Measurements from ENCODE around the gene TMTC1. TPM values are rescaled to one million over a fixed set of nuclear protein-coding genes. Genes with fewer than 3 reads are reported as not detected.

The TMTC1 gene
- total RNA-seq, 2 donors from 2014 or later = 15.6 to 20.1 TPM

DNA sequence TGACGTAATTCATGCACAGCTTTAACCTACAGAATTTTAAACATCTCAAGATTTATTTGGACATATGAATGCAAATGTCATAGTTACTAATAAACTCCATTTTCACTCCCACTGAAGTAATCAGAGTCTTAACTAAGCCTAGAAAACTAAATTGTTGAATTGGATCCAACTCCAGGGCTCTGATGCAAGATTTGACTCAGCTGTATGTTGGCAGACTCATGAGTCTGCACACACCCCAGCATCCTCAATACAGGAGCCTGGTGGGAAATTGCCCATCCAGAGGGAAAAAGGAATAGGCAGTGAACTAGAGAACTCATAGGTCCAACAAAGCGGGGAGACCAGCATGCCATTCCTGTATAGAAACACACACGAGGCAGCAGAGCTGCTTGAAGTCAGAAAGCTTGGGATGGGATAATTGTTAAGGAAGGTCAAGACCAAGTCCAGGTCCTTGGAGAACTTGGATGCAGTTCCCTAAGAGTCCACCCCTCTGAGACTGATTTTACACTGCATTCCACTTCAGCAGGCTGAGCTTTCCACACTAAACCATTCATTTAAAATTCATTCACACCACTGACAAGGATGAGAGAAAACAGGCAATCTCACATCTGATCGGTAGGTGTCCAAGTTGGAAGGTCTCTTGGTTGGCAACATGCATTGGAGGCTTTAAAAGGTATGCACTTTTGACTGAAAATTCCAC, 14.4 kb downstream of the TMTC1 start:
- Histone ChIP-seq H3K4me3 (no peak overlapping the region), H3K9me3 (no peaks in the 10 kb centered on the region), H3K4me1 (no peaks in the 10 kb centered on the region), H3K27me3 (no peaks in the 10 kb centered on the region), H3K36me3 (replicated peaks in 1 of 2; ENCODE audit: insufficient read depth in 1 of 2, low read depth in 2 of 2) (no peaks in the 10 kb centered on the region), H3K27ac (no peak overlapping the region)
- WGBS, 2 donors = 75 to 80% methylated on average over 4 of the region's 4 CpGs
- DNase-seq (no peak), ATAC-seq (no peak)
- TF ChIP-seq, protein P1, sequence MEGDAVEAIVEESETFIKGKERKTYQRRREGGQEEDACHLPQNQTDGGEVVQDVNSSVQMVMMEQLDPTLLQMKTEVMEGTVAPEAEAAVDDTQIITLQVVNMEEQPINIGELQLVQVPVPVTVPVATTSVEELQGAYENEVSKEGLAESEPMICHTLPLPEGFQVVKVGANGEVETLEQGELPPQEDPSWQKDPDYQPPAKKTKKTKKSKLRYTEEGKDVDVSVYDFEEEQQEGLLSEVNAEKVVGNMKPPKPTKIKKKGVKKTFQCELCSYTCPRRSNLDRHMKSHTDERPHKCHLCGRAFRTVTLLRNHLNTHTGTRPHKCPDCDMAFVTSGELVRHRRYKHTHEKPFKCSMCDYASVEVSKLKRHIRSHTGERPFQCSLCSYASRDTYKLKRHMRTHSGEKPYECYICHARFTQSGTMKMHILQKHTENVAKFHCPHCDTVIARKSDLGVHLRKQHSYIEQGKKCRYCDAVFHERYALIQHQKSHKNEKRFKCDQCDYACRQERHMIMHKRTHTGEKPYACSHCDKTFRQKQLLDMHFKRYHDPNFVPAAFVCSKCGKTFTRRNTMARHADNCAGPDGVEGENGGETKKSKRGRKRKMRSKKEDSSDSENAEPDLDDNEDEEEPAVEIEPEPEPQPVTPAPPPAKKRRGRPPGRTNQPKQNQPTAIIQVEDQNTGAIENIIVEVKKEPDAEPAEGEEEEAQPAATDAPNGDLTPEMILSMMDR (IDR thresholded peaks at IDR 0.05) = no peak
- TF ChIP-seq POLR2A (IDR thresholded peaks at IDR 0.05) = no peak
- intact Hi-C loops (cut with DNase I) = no loop called here

DNA sequence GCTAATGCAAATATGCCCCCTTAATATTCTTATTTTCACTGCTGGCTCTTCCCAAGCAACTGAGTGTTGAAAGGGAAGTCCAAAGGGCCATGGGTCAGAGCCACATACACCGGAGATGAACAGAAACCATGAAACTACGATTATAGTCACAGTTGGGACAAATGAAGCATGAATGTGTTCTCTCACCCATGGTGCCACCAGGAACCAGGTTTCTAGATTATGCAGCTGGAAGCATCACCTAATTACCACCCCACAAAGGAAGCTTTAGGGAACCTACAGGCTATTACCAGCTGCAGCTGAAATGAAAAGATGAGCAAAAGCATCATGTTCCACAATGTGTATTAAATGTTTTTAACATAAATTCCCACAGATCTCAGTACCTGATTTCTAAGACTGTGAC, 15.4 kb downstream of the TMTC1 start:
- no peaks in the 10 kb centered on the region for H3K36me3 ChIP-seq (replicated peaks in 1 of 2; ENCODE audit: insufficient read depth in 1 of 2, low read depth in 2 of 2)
- H3K4me3 ChIP-seq = no peak overlapping the region
- 57 to 65% methylated on average over 2 of the region's 2 CpGs for WGBS, 2 donors
- no peak for ATAC-seq
- TF ChIP-seq, protein P1 (IDR thresholded peaks at IDR 0.05) = no peak
- no peak for TF ChIP-seq POLR2A (IDR thresholded peaks at IDR 0.05)
- no peaks in the 10 kb centered on the region for H3K9me3 ChIP-seq
- no peaks in the 10 kb centered on the region for H3K4me1 ChIP-seq
- no peak for DNase-seq
- H3K27ac ChIP-seq = no peak overlapping the region
- H3K27me3 ChIP-seq = no peaks in the 10 kb centered on the region
- intact Hi-C loops (cut with DNase I) = no loop called here

DNA sequence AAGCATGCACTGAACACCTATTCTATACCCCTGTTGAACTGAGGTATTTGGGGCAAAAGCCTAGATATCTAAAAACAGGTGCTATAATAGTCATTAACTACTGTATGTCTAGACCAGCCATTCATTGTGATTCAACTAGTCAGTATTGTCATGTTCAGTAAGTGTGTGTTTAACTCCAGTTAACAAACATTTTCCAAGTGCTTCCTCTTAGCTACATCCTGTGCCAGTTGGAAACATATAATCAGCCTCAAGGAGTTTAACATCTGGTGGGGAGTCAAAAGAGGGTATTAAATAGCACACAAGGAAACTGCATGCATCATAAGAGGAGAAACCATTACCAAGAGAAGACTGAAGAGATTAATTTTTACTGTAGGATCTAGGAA, 20.4 kb downstream of the TMTC1 start:
- Histone ChIP-seq H3K4me3 (no peak overlapping the region), H3K27ac (no peak overlapping the region), H3K36me3 (replicated peaks in 1 of 2; ENCODE audit: insufficient read depth in 1 of 2, low read depth in 2 of 2) (no peaks in the 10 kb centered on the region), H3K27me3 (no peaks in the 10 kb centered on the region), H3K9me3 (no peaks in the 10 kb centered on the region), H3K4me1 (no peaks in the 10 kb centered on the region)
- no peak for ATAC-seq
- no peak for TF ChIP-seq POLR2A (IDR thresholded peaks at IDR 0.05)
- TF ChIP-seq, protein P1 (IDR thresholded peaks at IDR 0.05) = no peak
- no peak for DNase-seq
- intact Hi-C loops (cut with DNase I) = no loop called here

DNA sequence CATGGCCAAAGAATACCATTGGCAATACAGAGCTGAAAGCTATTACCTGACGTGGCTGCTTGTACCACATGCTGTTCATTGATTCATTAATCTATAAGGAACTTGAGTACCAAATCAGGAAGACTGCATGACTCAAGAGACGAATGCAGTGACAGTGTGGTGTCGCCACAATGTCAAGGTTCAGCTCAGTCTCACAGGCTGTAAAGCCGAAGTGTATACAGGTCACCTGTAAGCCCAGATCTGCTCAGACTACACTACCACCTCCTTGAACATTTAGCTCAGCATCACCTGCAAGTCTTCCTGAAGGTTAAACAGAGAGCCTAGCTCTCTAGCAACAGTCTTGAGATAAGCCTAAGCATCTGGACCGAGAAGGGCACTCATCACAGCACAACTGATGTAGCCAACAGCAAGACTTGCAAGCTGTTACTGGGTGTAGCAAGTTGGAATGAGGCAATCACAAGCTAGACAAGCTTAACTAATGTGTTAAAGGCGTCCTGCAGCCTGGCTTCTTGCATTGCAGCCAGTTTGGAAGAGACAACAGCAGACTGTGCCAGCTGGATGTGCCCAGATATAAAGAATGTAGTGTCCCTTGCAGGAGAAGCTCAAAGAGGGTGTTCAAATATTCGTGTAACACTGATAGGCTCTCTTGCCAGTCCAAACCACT, 21.0 kb downstream of the TMTC1 start:
- Histone ChIP-seq H3K36me3 (replicated peaks in 1 of 2; ENCODE audit: insufficient read depth in 1 of 2, low read depth in 2 of 2) (no peaks in the 10 kb centered on the region), H3K4me3 (no peak overlapping the region), H3K27ac (no peak overlapping the region), H3K9me3 (no peaks in the 10 kb centered on the region), H3K27me3 (no peaks in the 10 kb centered on the region), H3K4me1 (no peaks in the 10 kb centered on the region)
- DNase-seq (no peak), ATAC-seq (no peak)
- TF ChIP-seq, protein P1 (IDR thresholded peaks at IDR 0.05) = no peak
- TF ChIP-seq POLR2A (IDR thresholded peaks at IDR 0.05) = no peak
- intact Hi-C loops (cut with DNase I) = no loop called here
- WGBS, 2 donors = 45 to 49% methylated on average over 7 of the region's 7 CpGs

DNA sequence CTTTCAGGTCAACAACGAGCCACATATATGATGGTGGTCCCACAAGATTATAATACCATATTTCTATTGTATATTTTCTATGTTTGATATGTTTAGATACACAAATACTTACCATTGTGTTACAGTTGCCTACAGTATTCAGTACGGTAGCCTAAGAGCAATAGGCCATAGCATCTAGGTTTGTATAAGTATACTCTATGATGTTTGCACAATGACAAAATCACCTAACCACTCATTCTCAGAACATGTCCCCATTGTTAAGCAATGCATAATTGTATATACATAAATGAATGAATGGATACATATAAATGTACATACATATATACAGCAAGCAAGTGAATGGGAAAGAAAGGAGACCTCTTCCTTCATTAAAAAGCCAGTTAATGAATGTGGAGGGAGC, 23.8 kb downstream of the TMTC1 start:
- 77 to 78% methylated on average over 2 of the region's 2 CpGs for WGBS, 2 donors
- H3K36me3 ChIP-seq (replicated peaks in 1 of 2; ENCODE audit: insufficient read depth in 1 of 2, low read depth in 2 of 2) = no peaks in the 10 kb centered on the region
- no peaks in the 10 kb centered on the region for H3K9me3 ChIP-seq
- no peak overlapping the region for H3K4me3 ChIP-seq
- no peaks in the 10 kb centered on the region for H3K27me3 ChIP-seq
- H3K4me1 ChIP-seq = no peaks in the 10 kb centered on the region
- TF ChIP-seq, protein P1 (IDR thresholded peaks at IDR 0.05) = no peak
- no peak for TF ChIP-seq POLR2A (IDR thresholded peaks at IDR 0.05)
- DNase-seq (no peak), ATAC-seq (no peak)
- H3K27ac ChIP-seq = no peak overlapping the region
- intact Hi-C loops (cut with DNase I) = no loop called here

Measured in body of pancreas (tissue), 4 donors.